ENCODE results near the gene TMEM174.

Gene TMEM174

DNA sequence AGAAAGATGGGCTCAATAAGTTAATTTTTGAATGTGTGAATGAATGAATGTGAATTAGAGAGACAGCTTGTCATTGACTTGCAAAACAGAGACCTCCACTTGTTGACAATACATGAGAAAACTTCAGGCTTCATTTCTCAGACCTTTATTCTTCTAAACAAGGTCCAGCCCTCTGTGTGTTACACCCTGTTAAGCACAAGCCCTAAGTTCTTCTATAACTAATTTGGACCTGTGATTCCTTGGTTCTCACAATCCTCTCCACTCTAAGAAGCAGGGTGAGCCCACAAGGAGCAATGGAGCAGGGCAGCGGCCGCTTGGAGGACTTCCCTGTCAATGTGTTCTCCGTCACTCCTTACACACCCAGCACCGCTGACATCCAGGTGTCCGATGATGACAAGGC lies at the start of gene TMEM174:
Gene TMEM174, plus strand, starts transcription at position 243 of the 400 bp plus-strand sequence. Its CDS starts 51 bp downstream, at position 294.
- DNase-seq, result no peak

DNA sequence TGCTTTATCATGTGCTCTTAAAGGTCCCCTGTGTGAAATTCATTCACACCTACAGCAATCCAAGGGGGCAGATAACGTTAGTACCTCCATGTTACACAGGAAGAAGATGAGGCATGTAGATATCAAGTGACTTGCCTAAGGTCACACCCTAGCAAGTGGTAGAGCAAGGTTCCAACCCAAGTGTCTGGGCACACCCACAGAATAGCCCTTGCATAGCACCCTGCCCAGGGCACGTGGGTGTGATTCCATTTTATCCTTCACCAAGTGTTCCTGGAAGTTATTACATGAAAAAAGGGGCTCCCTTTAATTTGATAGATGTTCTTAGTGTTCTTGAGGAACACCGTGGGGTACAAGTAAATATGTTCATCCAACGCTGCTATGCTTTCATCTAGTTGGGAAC lies 47.7 kb upstream of the TMEM174 start:
- no peak for DNase-seq

- DNase-seq, result no peak
Measured at GRCh38 chr5:73126381-73126780, 46.6 kb upstream of the TMEM174 start.

GRCh38 chr5:73126957-73127356 lies 46.0 kb upstream of the TMEM174 start:
- no peak for DNase-seq

GRCh38 chr5:73129143-73129542 lies 43.9 kb upstream of the TMEM174 start:
- no peak for DNase-seq

- no peak for DNase-seq
Measured at GRCh38 chr5:73130811-73131210, 42.2 kb upstream of the TMEM174 start.

- no peak for DNase-seq
Measured at GRCh38 chr5:73131711-73132425, 41.1 kb upstream of the TMEM174 start.

GRCh38 chr5:73132759-73133158 lies 40.2 kb upstream of the TMEM174 start:
- no peak for DNase-seq

DNA sequence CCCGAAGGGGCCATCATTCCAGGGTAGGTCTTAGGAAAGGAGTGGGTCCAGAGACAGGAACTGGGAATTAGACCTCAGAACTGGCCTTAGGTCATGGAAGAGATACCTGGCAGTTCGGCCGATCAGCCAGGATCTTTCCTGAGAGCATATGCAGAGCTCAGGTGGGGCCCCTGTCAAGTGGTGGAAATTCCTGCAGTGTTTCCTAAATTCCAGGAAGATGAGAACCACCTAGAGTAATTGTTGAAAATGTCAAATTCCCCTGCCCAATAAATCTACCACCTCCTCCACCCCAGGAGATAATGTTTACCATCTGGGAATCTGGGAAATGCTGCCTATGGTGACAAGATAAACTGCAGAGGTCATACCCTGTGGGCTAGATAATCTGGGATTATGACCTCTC lies 38.0 kb upstream of the TMEM174 start:
- DNase-seq, result no peak

- DNase-seq, result peak; percentile 47
Measured at GRCh38 chr5:73135429-73136054, 37.5 kb upstream of the TMEM174 start.

DNA sequence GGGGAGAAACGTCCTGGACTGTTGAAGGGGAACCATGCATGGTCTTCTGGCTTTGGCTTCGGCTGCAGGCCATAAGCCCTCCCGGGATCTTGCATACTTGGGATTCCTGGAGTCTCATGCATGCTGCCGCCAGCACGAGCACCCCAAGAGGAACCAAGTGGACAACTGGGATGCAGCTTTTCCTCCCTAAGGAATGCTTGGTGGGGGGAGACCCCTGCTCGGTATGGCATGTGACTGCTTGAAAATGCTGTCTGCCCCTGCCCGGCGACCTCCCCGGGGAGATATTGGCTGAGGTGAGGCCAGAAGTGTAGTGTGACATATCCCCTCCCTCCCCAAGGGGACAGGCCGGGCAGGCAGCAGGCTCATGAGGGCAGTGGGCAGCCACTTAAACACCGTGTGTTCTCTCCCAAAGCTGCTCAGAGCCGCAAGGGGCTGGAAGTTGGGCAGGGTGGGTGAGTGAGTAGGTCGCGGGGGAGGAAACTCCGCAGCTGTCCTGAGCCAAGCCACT lies 36.9 kb upstream of the TMEM174 start:
- DNase-seq, result no peak

DNA sequence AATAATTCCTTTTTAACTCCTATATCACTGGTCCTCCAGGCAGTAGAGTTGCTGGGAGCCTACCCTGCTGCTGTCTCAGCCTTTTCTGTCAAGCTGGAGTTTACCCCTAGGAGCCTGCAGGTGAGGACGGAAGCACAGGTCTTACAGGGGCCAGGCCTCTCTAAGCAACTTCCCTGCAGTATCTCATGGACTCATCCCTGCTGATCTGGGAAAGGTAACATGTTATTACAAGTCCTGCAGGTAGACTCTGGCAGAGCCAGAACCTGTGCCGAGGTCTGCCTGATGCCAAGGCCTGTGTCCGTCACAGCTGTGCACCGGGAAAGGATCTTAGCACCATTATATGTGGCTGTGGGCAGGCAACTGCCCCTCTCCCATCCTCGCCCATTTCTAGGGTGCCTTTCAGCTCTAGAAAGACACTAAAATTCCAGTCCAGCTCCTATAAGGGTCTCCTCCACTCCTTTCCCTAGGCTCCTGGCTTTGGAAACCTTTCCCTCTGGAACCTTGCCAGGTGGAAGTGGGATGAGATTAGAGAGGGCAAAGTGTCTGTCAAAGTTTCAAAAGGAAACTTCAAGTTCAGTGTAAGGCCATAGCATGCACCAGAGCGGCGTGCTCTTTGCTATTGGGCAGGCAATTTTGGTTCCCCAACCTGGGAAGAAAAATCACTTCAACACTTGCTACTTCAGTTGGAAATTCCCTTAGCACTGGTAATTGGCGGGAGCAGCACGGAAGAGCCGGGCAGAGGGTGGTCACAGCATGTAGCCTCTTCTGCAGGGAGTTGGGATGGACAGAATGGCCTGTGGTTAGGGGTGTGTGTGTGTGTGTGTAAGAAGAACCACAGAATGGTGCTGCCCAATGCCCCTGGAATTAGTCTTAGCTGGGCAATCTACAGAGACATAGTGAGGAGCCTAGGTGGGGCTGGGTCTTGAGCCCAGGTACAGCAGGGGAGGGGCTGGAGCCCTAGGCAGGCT lies 35.1 kb upstream of the TMEM174 start:
- DNase-seq, result no peak

DNA sequence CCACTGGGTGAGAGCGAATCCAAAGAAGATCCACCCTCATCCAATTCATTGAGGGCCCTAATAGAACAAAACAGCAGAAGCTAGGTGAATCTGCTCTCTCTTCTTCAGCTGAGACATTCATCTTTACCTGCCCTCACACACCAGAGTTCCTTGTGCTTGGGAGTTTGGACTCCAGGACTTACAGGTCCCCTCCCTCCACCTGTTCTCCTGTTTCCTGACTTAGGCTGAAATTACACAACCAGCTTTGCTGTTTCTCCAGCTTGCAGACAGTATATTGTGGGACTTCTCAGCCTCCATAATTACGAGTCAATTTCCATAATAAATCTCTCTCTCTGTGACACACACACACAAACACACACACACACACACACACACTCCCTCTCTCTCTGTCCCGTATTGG lies 33.5 kb upstream of the TMEM174 start:
- DNase-seq, result no peak

DNA sequence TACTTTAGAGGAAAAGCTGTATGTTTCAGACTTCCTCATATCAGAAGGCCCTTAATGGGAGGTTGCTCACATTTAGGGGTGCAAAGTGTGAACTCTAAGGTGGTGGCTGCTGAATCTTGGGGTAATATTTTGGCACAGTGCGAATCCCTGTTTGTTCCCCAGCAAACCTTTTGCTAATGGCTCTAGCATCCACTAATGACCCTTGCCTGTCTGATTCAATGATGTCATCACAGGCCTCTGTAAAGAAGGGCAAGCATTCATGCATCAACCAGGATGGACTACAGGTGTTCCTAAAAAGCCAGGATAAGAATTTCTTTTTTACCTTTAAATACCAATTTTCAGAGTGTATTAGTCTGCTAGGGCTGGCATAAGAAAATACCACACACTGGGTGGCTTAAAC lies 32.2 kb upstream of the TMEM174 start:
- DNase-seq, result no peak

GRCh38 chr5:73142035-73142434 lies 31.0 kb upstream of the TMEM174 start:
- DNase-seq, result no peak

GRCh38 chr5:73143716-73144115 lies 29.3 kb upstream of the TMEM174 start:
- no peak for DNase-seq

- no peak for DNase-seq
Measured at GRCh38 chr5:73149540-73149939, 23.5 kb upstream of the TMEM174 start.

- DNase-seq, result no peak
Measured at GRCh38 chr5:73150876-73151275, 22.1 kb upstream of the TMEM174 start.

GRCh38 chr5:73151766-73152410 lies 21.1 kb upstream of the TMEM174 start:
- no peak for DNase-seq

DNA sequence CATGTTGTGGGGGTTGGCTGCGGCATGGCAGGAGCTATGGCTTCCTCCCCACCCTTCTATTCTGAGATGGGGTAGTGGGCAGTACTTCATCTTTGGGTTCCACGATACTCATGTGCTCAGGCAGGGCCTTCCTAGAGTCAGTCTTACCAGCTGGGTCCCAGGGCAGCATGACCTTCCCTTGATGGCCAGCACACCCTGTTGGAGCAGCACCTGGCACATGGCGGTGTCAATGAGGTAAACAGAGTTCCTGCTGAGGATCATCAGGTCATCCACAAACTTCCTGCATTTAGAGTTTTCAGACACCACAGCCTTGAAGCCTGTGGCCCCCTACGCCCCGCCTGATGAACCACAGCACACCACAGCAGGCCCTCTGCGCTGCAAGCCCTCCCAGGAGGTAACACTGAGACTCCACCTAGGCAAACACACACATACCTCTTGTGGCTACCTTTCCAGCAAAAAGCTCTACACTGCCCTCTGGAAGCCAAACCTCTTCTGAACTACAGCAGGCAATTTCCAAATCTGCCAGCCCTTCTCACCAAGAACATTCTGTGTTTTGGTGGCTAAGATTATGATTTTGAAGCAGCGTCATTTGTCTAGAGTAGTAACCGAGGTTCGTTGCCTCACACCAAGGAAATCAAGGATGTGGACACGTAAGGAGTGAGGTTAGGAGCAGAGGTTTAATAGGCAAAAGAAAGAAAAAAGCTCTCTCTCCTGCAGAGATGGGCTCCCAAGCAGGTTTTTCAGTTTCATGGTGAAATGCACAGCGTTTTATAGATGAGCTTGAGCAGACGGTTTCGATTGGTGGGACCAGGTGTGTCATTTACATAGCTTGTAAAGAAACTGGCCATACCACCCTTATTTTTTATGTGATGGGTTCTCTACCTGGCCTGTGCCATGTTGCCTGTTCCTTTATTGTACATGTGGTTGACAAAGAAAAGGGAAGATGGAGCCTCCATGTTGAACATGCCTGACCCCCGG lies 20.3 kb upstream of the TMEM174 start:
- DNase-seq, result no peak

DNA sequence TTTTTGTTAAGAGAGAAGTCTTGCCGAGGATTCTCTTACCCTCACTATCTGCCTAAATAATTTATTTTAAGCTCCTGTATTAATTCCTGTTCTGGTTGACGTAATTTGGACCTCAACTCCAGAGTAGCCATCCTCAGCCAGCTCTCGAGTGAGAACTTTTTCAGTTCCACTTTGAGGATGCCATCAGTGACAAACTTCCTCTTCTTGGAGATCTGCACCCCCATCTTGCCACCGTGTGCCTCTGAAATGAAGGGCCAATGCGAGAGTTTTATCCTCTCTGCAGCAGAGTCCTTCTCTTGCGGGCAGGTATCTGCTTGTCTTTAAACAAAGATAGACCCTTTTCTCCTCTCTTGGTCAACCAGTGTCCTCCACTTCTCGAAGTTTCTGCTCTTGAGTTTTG lies 19.5 kb upstream of the TMEM174 start:
- no peak for DNase-seq

Measured in COR-L47 (cell line).